ENCODE results near the gene PDZRN4.

The PDZRN4 gene

GRCh38 chr12:41419131-41419893 is 231.2 kb downstream of the PDZRN4 start:
- no peak overlapping the region for H3K9ac ChIP-seq
- H3K36me3 ChIP-seq (ENCODE audit: control insufficient read depth, insufficient read depth, low read length), result no peaks in the 10 kb centered on the region
- no peak for TF ChIP-seq CTCF (IDR thresholded peaks at IDR 0.05)
- no peak overlapping the region for H3K4me3 ChIP-seq (ENCODE audit: low read depth, low read length)
- no peaks in the 10 kb centered on the region for H3K4me1 ChIP-seq
- H2AFZ ChIP-seq, result no peak overlapping the region
- no peak overlapping the region for H3K27ac ChIP-seq
- H3K27me3 ChIP-seq (ENCODE audit: control insufficient read depth, insufficient read depth, low read length), result no peaks in the 10 kb centered on the region
- H3K9me3 ChIP-seq (ENCODE audit: control insufficient read depth, low read length), result no peaks in the 10 kb centered on the region
- H3K4me2 ChIP-seq (ENCODE audit: low read length), result no peak overlapping the region
- H3K79me2 ChIP-seq, result no peaks in the 10 kb centered on the region

GRCh38 chr12:41424651-41425050 is 236.5 kb downstream of the PDZRN4 start:
- Histone ChIP-seq H3K4me1 (no peaks in the 10 kb centered on the region), H3K36me3 (ENCODE audit: control insufficient read depth, insufficient read depth, low read length) (no peaks in the 10 kb centered on the region), H3K4me2 (ENCODE audit: low read length) (no peak overlapping the region), H3K9me3 (ENCODE audit: control insufficient read depth, low read length) (no peaks in the 10 kb centered on the region), H3K4me3 (ENCODE audit: low read depth, low read length) (no peak overlapping the region), H2AFZ (no peak overlapping the region), H3K27me3 (ENCODE audit: control insufficient read depth, insufficient read depth, low read length) (no peaks in the 10 kb centered on the region), H3K79me2 (no peaks in the 10 kb centered on the region), H3K27ac (no peak overlapping the region), H3K9ac (no peak overlapping the region)
- no peak for TF ChIP-seq CTCF (IDR thresholded peaks at IDR 0.05)

- Histone ChIP-seq H3K4me1 (no peaks in the 10 kb centered on the region), H2AFZ (no peak overlapping the region), H3K27ac (no peak overlapping the region), H3K79me2 (no peaks in the 10 kb centered on the region), H3K4me2 (ENCODE audit: low read length) (no peak overlapping the region), H3K27me3 (ENCODE audit: control insufficient read depth, insufficient read depth, low read length) (no peaks in the 10 kb centered on the region), H3K9me3 (ENCODE audit: control insufficient read depth, low read length) (no peaks in the 10 kb centered on the region), H3K9ac (no peak overlapping the region), H3K36me3 (ENCODE audit: control insufficient read depth, insufficient read depth, low read length) (no peaks in the 10 kb centered on the region), H3K4me3 (ENCODE audit: low read depth, low read length) (no peak overlapping the region)
- no peak for TF ChIP-seq CTCF (IDR thresholded peaks at IDR 0.05)
These were observed 245.3 kb downstream of the PDZRN4 start for GRCh38 chr12:41433460-41433859.

- no peak for TF ChIP-seq CTCF (IDR thresholded peaks at IDR 0.05)
- H3K9ac ChIP-seq, result no peak overlapping the region
- no peaks in the 10 kb centered on the region for H3K9me3 ChIP-seq (ENCODE audit: control insufficient read depth, low read length)
- no peaks in the 10 kb centered on the region for H3K27me3 ChIP-seq (ENCODE audit: control insufficient read depth, insufficient read depth, low read length)
- no peak overlapping the region for H3K4me2 ChIP-seq (ENCODE audit: low read length)
- H3K79me2 ChIP-seq, result no peaks in the 10 kb centered on the region
- no peak overlapping the region for H3K4me3 ChIP-seq (ENCODE audit: low read depth, low read length)
- H3K4me1 ChIP-seq, result no peaks in the 10 kb centered on the region
- no peak overlapping the region for H2AFZ ChIP-seq
- H3K36me3 ChIP-seq (ENCODE audit: control insufficient read depth, insufficient read depth, low read length), result no peaks in the 10 kb centered on the region
- H3K27ac ChIP-seq, result no peak overlapping the region
These were observed 248.0 kb downstream of the PDZRN4 start for GRCh38 chr12:41436076-41436475.

- H3K36me3 ChIP-seq (ENCODE audit: control insufficient read depth, insufficient read depth, low read length), result no peaks in the 10 kb centered on the region
- no peak overlapping the region for H3K9ac ChIP-seq
- no peaks in the 10 kb centered on the region for H3K79me2 ChIP-seq
- no peak overlapping the region for H2AFZ ChIP-seq
- no peaks in the 10 kb centered on the region for H3K9me3 ChIP-seq (ENCODE audit: control insufficient read depth, low read length)
- no peak overlapping the region for H3K27ac ChIP-seq
- no peak overlapping the region for H3K4me2 ChIP-seq (ENCODE audit: low read length)
- H3K4me1 ChIP-seq, result no peaks in the 10 kb centered on the region
- H3K4me3 ChIP-seq (ENCODE audit: low read depth, low read length), result no peak overlapping the region
- H3K27me3 ChIP-seq (ENCODE audit: control insufficient read depth, insufficient read depth, low read length), result no peaks in the 10 kb centered on the region
- no peak for TF ChIP-seq CTCF (IDR thresholded peaks at IDR 0.05)
These were observed 249.4 kb downstream of the PDZRN4 start for GRCh38 chr12:41437563-41437962.

Data from parathyroid adenoma (tissue), 2 donors.